H1 (cell line): ENCODE data around the gene KRT3. TPM values are rescaled to one million over a fixed set of nuclear protein-coding genes. Genes with fewer than 3 reads are reported as not detected.

Experiments used
- CTCF ChIA-PET: fragments of 300-600 bp; sonication (Branson Sonifier 250); formaldehyde crosslinking; loops from one replicate; lab custom pipeline; 2021; ENCODE audit not compliant: partially characterized antibody; lab: Charles Lee
- POLR2A ChIA-PET: fragments of 300-600 bp; sonication (Branson Sonifier 250); formaldehyde crosslinking; loops from one replicate; lab custom pipeline; 2021; ENCODE audit warnings: inconsistent platforms; ENCODE audit not compliant: partially characterized antibody; lab: Charles Lee
- DNase-seq, 2 experiments: peaks; one replicate each; pipeline versions ENCODE4 v3.0.0 to v3.0.0-alpha.2; 2010 to 2022; ENCODE audit warnings: low spot score in 2 of 2, low read depth in 1 of 2, mixed read lengths in 1 of 2
- FAIRE-seq: peaks from 2 replicates; lab custom pipeline; 2011; peaks lifted over from hg19 to GRCh38; lab: Jason Lieb, UNC
- H2AFZ ChIP-seq: 2 replicates; pipeline ENCODE4 v1.8.1; 2012; ENCODE audit warnings: low read length, inconsistent platforms
- H2AK5ac ChIP-seq: 2 replicates; pipeline ENCODE4 v1.6.1; 2013; ENCODE audit warnings: low read depth, low read length
- H2BK120ac ChIP-seq: replicated peaks from 2 replicates; pipeline ENCODE3; 2013; ENCODE audit warnings: low read depth, low read length, inconsistent platforms
- H2BK12ac ChIP-seq: 2 replicates; pipeline ENCODE4 v1.6.1; 2013; ENCODE audit warnings: low read depth, low read length
- H2BK15ac ChIP-seq: 2 replicates; pipeline ENCODE4 v1.6.1; 2013; ENCODE audit warnings: low read length
- H2BK20ac ChIP-seq: 2 replicates; pipeline ENCODE4 v1.6.1; 2013; ENCODE audit warnings: low read length
- H2BK5ac ChIP-seq: 2 replicates; pipeline ENCODE4 v1.6.1; 2013; ENCODE audit warnings: low read depth, low read length
- H3K14ac ChIP-seq: 2 replicates; pipeline ENCODE4 v1.6.1; 2013; ENCODE audit warnings: inconsistent platforms; ENCODE audit not compliant: insufficient read length
- H3K18ac ChIP-seq: 2 replicates; pipeline ENCODE4 v1.6.1; 2013; ENCODE audit warnings: low read length; ENCODE audit errors: extremely low read depth
- H3K23ac ChIP-seq: 2 replicates; pipeline ENCODE4 v1.6.1; 2013; ENCODE audit warnings: inconsistent platforms; ENCODE audit not compliant: insufficient read length
- H3K23me2 ChIP-seq: 2 replicates; pipeline ENCODE4 v1.6.1; 2013; ENCODE audit warnings: low read depth, low read length
- H3K27ac ChIP-seq: 2 replicates; pipeline ENCODE4 v1.6.1; 2011; ENCODE audit warnings: low read depth, low read length, inconsistent platforms
- H3K27me3 ChIP-seq, 4 experiments: replicated peaks in 1 of 4; 1 replicate in 1 of 4; 2 replicates in 3 of 4; pipeline versions ENCODE4 v1.6.1 to v1.8.1; 2011 to 2013; ENCODE audit warnings: low read length in 3 of 4, mild to moderate bottlenecking in 3 of 4, inconsistent platforms in 2 of 4, mixed read lengths in 2 of 4, moderate library complexity in 1 of 4; ENCODE audit not compliant: control insufficient read depth in 3 of 4, insufficient read depth in 3 of 4; ENCODE audit errors: extremely low read depth in 1 of 4
- H3K36me3 ChIP-seq, 4 experiments: 2 replicates each; pipeline versions ENCODE4 v1.6.1 to v1.8.1; 2011 to 2013; ENCODE audit warnings: mild to moderate bottlenecking in 4 of 4, low read length in 3 of 4, moderate library complexity in 2 of 4, control low read depth in 1 of 4, inconsistent platforms in 1 of 4; ENCODE audit not compliant: insufficient read depth in 4 of 4, control insufficient read depth in 2 of 4
- H3K4ac ChIP-seq: replicated peaks from 2 replicates; pipeline ENCODE3; 2013; ENCODE audit warnings: low read length, low read depth, mixed read lengths, inconsistent platforms; ENCODE audit not compliant: insufficient read length
- H3K4me1 ChIP-seq, 4 experiments: replicated peaks in 1 of 4; 1 replicate in 1 of 4; 2 replicates in 3 of 4; pipeline versions ENCODE4 v1.6.1 to v1.8.1; 2011 to 2013; ENCODE audit warnings: low read length in 3 of 4, inconsistent platforms in 2 of 4, mixed read lengths in 1 of 4; ENCODE audit not compliant: insufficient read depth in 4 of 4, control insufficient read depth in 3 of 4
- H3K4me2 ChIP-seq, 2 experiments: 2 replicates each; pipeline versions ENCODE4 v1.6.1 to v1.8.1; 2011 to 2013; ENCODE audit warnings: low read depth in 2 of 2, low read length in 2 of 2, control low read depth in 1 of 2, inconsistent platforms in 1 of 2, mild to moderate bottlenecking in 1 of 2; ENCODE audit not compliant: insufficient read depth in 1 of 2
- H3K4me3 ChIP-seq, 4 experiments: fragments of 200-600, 300-600 bp in 1 of 4; sonication (generic), shearing (Covaris generic), sonication (Bioruptor Twin) in 1 of 4; 2 replicates each; pipeline versions ENCODE4 v1.5.1 to v1.8.1; 2011 to 2016; ENCODE audit warnings: low read length in 4 of 4, low read depth in 3 of 4, control low read depth in 2 of 4, inconsistent platforms in 2 of 4, mild to moderate bottlenecking in 2 of 4, mixed read lengths in 1 of 4, moderate library complexity in 1 of 4; ENCODE audit not compliant: insufficient read depth in 2 of 4; ENCODE audit errors: extremely low read depth in 1 of 4
- H3K56ac ChIP-seq: replicated peaks from 2 replicates; pipeline ENCODE3; 2013; ENCODE audit warnings: low read depth, mild to moderate bottlenecking, mixed read lengths, low read length, inconsistent platforms; ENCODE audit not compliant: insufficient read length
- H3K79me1 ChIP-seq: 2 replicates; pipeline ENCODE4 v1.6.1; 2013; ENCODE audit warnings: low read depth, low read length, control low read depth
- H3K79me2 ChIP-seq, 2 experiments: 2 replicates each; pipeline versions ENCODE4 v1.6.1 to v1.8.1; 2012 to 2013; ENCODE audit warnings: low read length in 2 of 2, mild to moderate bottlenecking in 2 of 2, inconsistent platforms in 1 of 2; ENCODE audit not compliant: insufficient read depth in 2 of 2, control insufficient read depth in 1 of 2
- H3K9ac ChIP-seq, 4 experiments: replicated peaks in 1 of 4; 1 replicate in 1 of 4; 2 replicates in 3 of 4; pipeline versions ENCODE4 v1.6.1 to v1.8.1; 2011 to 2013; ENCODE audit warnings: low read depth in 3 of 4, low read length in 3 of 4, control low read depth in 2 of 4, mild to moderate bottlenecking in 2 of 4, moderate library complexity in 2 of 4, inconsistent platforms in 1 of 4; ENCODE audit errors: extremely low read depth in 1 of 4
- H3K9me3 ChIP-seq, 2 experiments: 2 replicates each; pipeline versions ENCODE4 v1.6.1 to v1.8.1; 2012 to 2013; ENCODE audit warnings: mild to moderate bottlenecking in 2 of 2, moderate library complexity in 2 of 2, control low read depth in 1 of 2, inconsistent platforms in 1 of 2, low read depth in 1 of 2, low read length in 1 of 2, mixed read lengths in 1 of 2; ENCODE audit not compliant: insufficient read depth in 2 of 2
- H4K20me1 ChIP-seq, 2 experiments: replicated peaks in 1 of 2; 2 replicates each; pipeline versions ENCODE3 to v1.8.1; 2011 to 2013; ENCODE audit warnings: inconsistent platforms in 2 of 2, low read length in 2 of 2, mild to moderate bottlenecking in 1 of 2; ENCODE audit not compliant: insufficient read depth in 2 of 2, control insufficient read depth in 1 of 2
- H4K5ac ChIP-seq: 2 replicates; pipeline ENCODE4 v1.6.1; 2013; ENCODE audit warnings: low read length, low read depth, mixed read lengths, inconsistent platforms; ENCODE audit not compliant: insufficient read length
- H4K8ac ChIP-seq: 2 replicates; pipeline ENCODE4 v1.8.0; 2013; ENCODE audit warnings: mild to moderate bottlenecking, moderate library complexity, low read length, inconsistent platforms; ENCODE audit not compliant: insufficient read depth; ENCODE audit errors: extremely low read depth
- H4K91ac ChIP-seq: replicated peaks from 2 replicates; pipeline ENCODE3; 2013; ENCODE audit warnings: low read length, mixed read lengths, inconsistent platforms; ENCODE audit not compliant: insufficient read length
- BACH1 ChIP-seq: IDR thresholded peaks from 2 replicates; pipeline ENCODE4 v1.6.1; 2012; ENCODE audit warnings: low read length, improper control_type of control experiment
- E2F6 ChIP-seq: IDR thresholded peaks from 2 replicates; pipeline ENCODE4 v1.6.1; 2012; ENCODE audit warnings: inconsistent platforms
- FOSL1 ChIP-seq: IDR thresholded peaks from 2 replicates; pipeline ENCODE4 v1.6.1; 2011; ENCODE audit warnings: mild to moderate bottlenecking, low read depth, low read length, moderate library complexity; ENCODE audit not compliant: insufficient read depth
- KDM4A ChIP-seq: IDR thresholded peaks from one replicate; pipeline ENCODE4 v1.7.1; 2012; ENCODE audit warnings: low read depth, mild to moderate bottlenecking, moderate library complexity, low read length, inconsistent platforms; ENCODE audit not compliant: severe bottlenecking
- NANOG ChIP-seq: IDR thresholded peaks from 2 replicates; pipeline ENCODE4 v1.6.1; 2011; ENCODE audit warnings: low read length, low read depth, mild to moderate bottlenecking, inconsistent platforms; ENCODE audit not compliant: insufficient read depth, poor library complexity, severe bottlenecking
- PHF8 ChIP-seq: fragments of 200-600 bp; sonication (generic); conservative IDR thresholded peaks from 2 replicates; pipeline ENCODE4 v1.7.1; 2012; ENCODE audit warnings: low read depth, mild to moderate bottlenecking, inconsistent platforms, low read length, moderate library complexity
- POLR2A ChIP-seq, 2 experiments: IDR thresholded peaks; 1 replicate in 1 of 2; 2 replicates in 1 of 2; pipeline ENCODE4 v1.6.1; 2011; ENCODE audit warnings: low read depth in 2 of 2, low read length in 2 of 2, mild to moderate bottlenecking in 2 of 2; ENCODE audit errors: control extremely low read depth in 1 of 2
- RNF2 ChIP-seq: fragments of 200-900, 300-1000 bp; sonication (generic); IDR thresholded peaks from 2 replicates; pipeline ENCODE4 v1.7.1; 2016; ENCODE audit warnings: borderline replicate concordance, low read depth, mild to moderate bottlenecking, antibody characterized with exemption, low read length; ENCODE audit not compliant: poor library complexity, severe bottlenecking; ENCODE audit errors: missing control alignments
- SUZ12 ChIP-seq: fragments of 200-600 bp; sonication (generic); IDR thresholded peaks from 2 replicates; pipeline ENCODE4 v1.6.1; 2012; ENCODE audit warnings: mild to moderate bottlenecking, inconsistent platforms, low read length, moderate library complexity, mixed read lengths
- TEAD4 ChIP-seq: IDR thresholded peaks from 2 replicates; pipeline ENCODE4 v1.6.1; 2012; ENCODE audit warnings: low read depth, low read length, inconsistent platforms, mixed read lengths
- ZNF274 ChIP-seq: IDR thresholded peaks from 2 replicates; pipeline ENCODE4 v1.7.0; 2012; ENCODE audit warnings: low read length, borderline replicate concordance; ENCODE audit errors: extremely low read depth
- WGBS, 2 experiments: shearing (Covaris generic) in 1 of 2; methylation state at CpG; one replicate each; pipeline versions ENCODE4 v1.1.6 to v1.1.7; 2013 to 2015; ENCODE audit warnings: low lambda C conversion rate in 2 of 2, mixed read lengths in 2 of 2, inconsistent platforms in 1 of 2, low coverage in 1 of 2, missing lambda C conversion rate in 1 of 2; ENCODE audit not compliant: insufficient replicate concordance in 2 of 2, insufficient coverage in 1 of 2, insufficient read length in 1 of 2; ENCODE audit errors: extremely low coverage in 1 of 2, missing lambda C conversion rate in 1 of 2; 5-methylcytosine and 5-hydroxymethylcytosine counted together
- polyA plus RNA-seq, 7 experiments: library from polyadenylated mRNA; depleted of rRNA in 3 of 7; stranded (reverse) in 5 of 7; unstranded in 2 of 7; fragments of >200 nt in 5 of 7; fragments of 200-250 nt in 2 of 7; gene quantifications; 1 replicate in 5 of 7; 2 replicates in 1 of 7; 4 replicates in 1 of 7; pipeline versions ENCODE4 v1.2.1 to v1.2.3, GENCODE V29; 2011 to 2013; ENCODE audit warnings: missing spikeins in 2 of 7, mixed read lengths in 2 of 7
- total RNA-seq: library from RNA; stranded (reverse); fragmentation: NEBNext Ultra II Directional; extraction: Animal tissue kit (Norgen Biotek cat#: 25700); gene quantifications from 2 replicates; pipeline ENCODE4 v1.2.1, GENCODE V29; 2021

Gene KRT3
- total and polyA plus RNA-seq, 2 of the 8 experiments (the other 6 are each of a cell fraction or from before 2014, with no cell fraction given): not detected

GRCh38 chr12:52836491-52837412, 40.8 kb upstream of the KRT3 start:
- no peak overlapping the region for H3K23ac ChIP-seq
- FAIRE-seq (no peak), DNase-seq (no peak)
- H3K36me3 ChIP-seq: no peaks in the 10 kb centered on the region
- no peak overlapping the region; the same call in 1 of the 2 replicates for H2BK5ac ChIP-seq
- no peak overlapping the region for H2BK12ac ChIP-seq
- 0 out of 2 replicates have a peak overlapping the region, but pooled peaks have one; percentile 16 for H2BK15ac ChIP-seq
- H4K5ac ChIP-seq: no peak overlapping the region
- no peaks in the 10 kb centered on the region for H3K79me2 ChIP-seq
- H3K18ac ChIP-seq: no peak overlapping the region
- no peak overlapping the region for H3K4me2 ChIP-seq
- H2AFZ ChIP-seq: no peak overlapping the region
- H3K56ac ChIP-seq: no peak overlapping the region
- no peak overlapping the region for H3K27ac ChIP-seq
- ChIA-PET CTCF (interaction anchor here (0.6 kb wide), 1 partner anchor 189 kb away, joined by 3 read pairs; no protein-coding TSS in a partner anchor), POLR2A (no interaction called here)
- H4K8ac ChIP-seq: no peak overlapping the region
- no peaks in the 10 kb centered on the region for H3K23me2 ChIP-seq
- no peak overlapping the region for H3K4ac ChIP-seq
- no peaks in the 10 kb centered on the region for H4K20me1 ChIP-seq
- H3K14ac ChIP-seq: no peak overlapping the region
- no peak overlapping the region for H3K4me3 ChIP-seq
- H3K4me1 ChIP-seq: no peaks in the 10 kb centered on the region
- no peak overlapping the region for H2BK120ac ChIP-seq
- no peak overlapping the region; the same call in 1 of the 2 replicates for H2AK5ac ChIP-seq
- H3K79me1 ChIP-seq: no peaks in the 10 kb centered on the region
- TF ChIP-seq SUZ12 (no peak), KDM4A (no peak), POLR2A (IDR thresholded peaks at IDR 0.05; ENCODE audit: control extremely low read depth in 1 of 2, low read depth in 2 of 2, low read length in 2 of 2) (no peak), FOSL1 (no peak), TEAD4 (no peak), NANOG (no peak), E2F6 (no peak), PHF8 (no peak), RNF2 (no peak), ZNF274 (no peak), BACH1 (no peak)
- H3K9me3 ChIP-seq: no peaks in the 10 kb centered on the region
- H3K9ac ChIP-seq: no peak overlapping the region
- H4K91ac ChIP-seq: no peak overlapping the region
- WGBS, 2 experiments: 85% methylated on average over 9 of the region's 9 CpGs; no CpG with 5 or more reads in 1 of the 2 experiments
- peaks cover 0 to 2% (median 0%) of the 10 kb centered on the region in 4 experiments; a peak in 1 of 7 replicates for H3K27me3 ChIP-seq
- no peak overlapping the region for H2BK20ac ChIP-seq
